Loucy (cell line): ENCODE data around the gene OLAH.

ENCODE experiments used
- EZH2phosphoT487 ChIP-seq: fragments of 200-600 bp; IDR thresholded peaks from 2 replicates; pipeline ENCODE4 v1.6.1; 2018; ENCODE audit warnings: antibody characterized with exemption, mild to moderate bottlenecking, moderate library complexity, borderline replicate concordance
- TF ChIP-seq, protein P1 (sequence below): fragments of 200-600 bp; sonication (generic); conservative IDR thresholded peaks from 2 replicates; pipeline ENCODE4 v1.5.1; 2014; ENCODE audit warnings: mild to moderate bottlenecking, antibody characterized with exemption, low read length

DNA sequence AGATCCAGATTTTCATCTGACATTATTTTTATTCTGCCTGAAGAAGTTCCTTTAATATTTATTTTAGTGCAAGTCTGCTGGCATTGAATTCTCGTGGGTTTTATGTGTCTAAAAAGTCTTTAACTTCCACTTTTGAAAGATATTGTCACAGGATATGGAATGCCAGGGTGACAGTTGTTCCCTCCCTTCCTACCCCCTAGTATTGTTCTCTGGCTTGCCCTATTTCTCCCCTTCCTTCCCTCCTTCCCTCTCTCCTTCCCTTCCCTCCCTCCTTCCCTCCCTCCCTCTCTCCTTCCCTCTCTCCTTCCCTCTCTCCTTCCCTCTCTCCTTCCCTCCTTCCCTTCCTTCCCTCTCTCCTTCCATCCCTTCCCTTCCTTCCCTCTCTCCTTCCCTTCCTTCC lies 14.9 kb downstream of the OLAH start:
- TF ChIP-seq, protein P1, sequence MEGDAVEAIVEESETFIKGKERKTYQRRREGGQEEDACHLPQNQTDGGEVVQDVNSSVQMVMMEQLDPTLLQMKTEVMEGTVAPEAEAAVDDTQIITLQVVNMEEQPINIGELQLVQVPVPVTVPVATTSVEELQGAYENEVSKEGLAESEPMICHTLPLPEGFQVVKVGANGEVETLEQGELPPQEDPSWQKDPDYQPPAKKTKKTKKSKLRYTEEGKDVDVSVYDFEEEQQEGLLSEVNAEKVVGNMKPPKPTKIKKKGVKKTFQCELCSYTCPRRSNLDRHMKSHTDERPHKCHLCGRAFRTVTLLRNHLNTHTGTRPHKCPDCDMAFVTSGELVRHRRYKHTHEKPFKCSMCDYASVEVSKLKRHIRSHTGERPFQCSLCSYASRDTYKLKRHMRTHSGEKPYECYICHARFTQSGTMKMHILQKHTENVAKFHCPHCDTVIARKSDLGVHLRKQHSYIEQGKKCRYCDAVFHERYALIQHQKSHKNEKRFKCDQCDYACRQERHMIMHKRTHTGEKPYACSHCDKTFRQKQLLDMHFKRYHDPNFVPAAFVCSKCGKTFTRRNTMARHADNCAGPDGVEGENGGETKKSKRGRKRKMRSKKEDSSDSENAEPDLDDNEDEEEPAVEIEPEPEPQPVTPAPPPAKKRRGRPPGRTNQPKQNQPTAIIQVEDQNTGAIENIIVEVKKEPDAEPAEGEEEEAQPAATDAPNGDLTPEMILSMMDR: no peak
- TF ChIP-seq EZH2phosphoT487: no peak
